WTC11 (cell line): ENCODE data around the gene EIF5A2. TPM values are rescaled to one million over a fixed set of nuclear protein-coding genes. Genes with fewer than 3 reads are reported as not detected.

ENCODE experiments used
- GABPB1 ChIP-seq: sonication (generic); formaldehyde crosslinking; IDR thresholded peaks from 2 replicates; pipeline ENCODE4 v1.8.1; 2023; ENCODE audit warnings: mild to moderate bottlenecking, missing genetic modification reagents
- GTF2I ChIP-seq: fragments of 250-450 bp; sonication (Bioruptor Pico); conservative IDR thresholded peaks from 2 replicates; pipeline ENCODE4 v1.4.0; 2021; ENCODE audit warnings: mild to moderate bottlenecking
- NFYB ChIP-seq: sonication (generic); formaldehyde crosslinking; conservative IDR thresholded peaks from 2 replicates; pipeline ENCODE4 v1.8.0; 2022; ENCODE audit warnings: low read depth, missing genetic modification reagents
- NR1H2 ChIP-seq: sonication (generic); formaldehyde crosslinking; IDR thresholded peaks from 2 replicates; pipeline ENCODE4 v1.9.0; 2021; ENCODE audit warnings: mild to moderate bottlenecking, moderate library complexity, missing genetic modification reagents
- SMAD3 ChIP-seq: sonication (generic); formaldehyde crosslinking; IDR thresholded peaks from 2 replicates; pipeline ENCODE4 v1.8.0; 2022; ENCODE audit warnings: missing genetic modification reagents, mild to moderate bottlenecking, borderline replicate concordance
- SP1 ChIP-seq: sonication (generic); formaldehyde crosslinking; conservative IDR thresholded peaks from 2 replicates; pipeline ENCODE4 v1.8.1; 2022; ENCODE audit warnings: missing genetic modification reagents
- TCF7 ChIP-seq: sonication (generic); formaldehyde crosslinking; IDR thresholded peaks from 2 replicates; pipeline ENCODE4 v1.8.0; 2022; ENCODE audit warnings: mild to moderate bottlenecking, low read depth, missing genetic modification reagents, moderate library complexity
- ZNF317 ChIP-seq: sonication (generic); formaldehyde crosslinking; IDR thresholded peaks from 2 replicates; pipeline ENCODE4 v1.8.1; 2023; ENCODE audit warnings: low read depth, mild to moderate bottlenecking, moderate library complexity, missing genetic modification reagents, borderline replicate concordance
- ZNF416 ChIP-seq: fragments of 250-450 bp; sonication (Bioruptor Pico); IDR thresholded peaks from 2 replicates; pipeline ENCODE4 v1.9.0; 2021; ENCODE audit warnings: mild to moderate bottlenecking, inconsistent platforms
- ZNF423 ChIP-seq: fragments of 250-450 bp; sonication (Bioruptor Pico); IDR thresholded peaks from 2 replicates; pipeline ENCODE4 v2.1.2; 2022; ENCODE audit warnings: mild to moderate bottlenecking, moderate library complexity
- ZNF671 ChIP-seq: fragments of 250-450 bp; sonication (Bioruptor Pico); IDR thresholded peaks from 2 replicates; pipeline ENCODE4 v1.8.0; 2021; ENCODE audit warnings: mild to moderate bottlenecking
- total RNA-seq: library from RNA; stranded (reverse); gene quantifications from 3 replicates; pipeline ENCODE4 v1.2.3, GENCODE V29; 2021
- TF ChIP-seq, protein P1 (sequence below): sonication (generic); formaldehyde crosslinking; IDR thresholded peaks from 2 replicates; pipeline ENCODE4 v1.8.0; 2022; ENCODE audit warnings: mild to moderate bottlenecking, missing genetic modification reagents
- TF ChIP-seq, protein P2 (sequence below): sonication (generic); formaldehyde crosslinking; IDR thresholded peaks from 2 replicates; pipeline ENCODE4 v1.8.1; 2022; ENCODE audit warnings: missing genetic modification reagents, borderline replicate concordance
- TF ChIP-seq, protein P3 (sequence below): sonication (generic); formaldehyde crosslinking; conservative IDR thresholded peaks from 2 replicates; pipeline ENCODE4 v1.8.1; 2022; ENCODE audit warnings: mild to moderate bottlenecking, missing genetic modification reagents
- TF ChIP-seq, protein P4 (sequence below): sonication (generic); formaldehyde crosslinking; IDR thresholded peaks from 2 replicates; pipeline ENCODE4 v1.8.0; 2023; ENCODE audit warnings: missing genetic modification reagents, mild to moderate bottlenecking, borderline replicate concordance
- TF ChIP-seq, protein P5 (sequence below): fragments of 250-450 bp; sonication (Bioruptor Pico); IDR thresholded peaks from 2 replicates; pipeline ENCODE4 v1.9.0; 2021; ENCODE audit warnings: mild to moderate bottlenecking
- TF ChIP-seq, protein P6 (sequence below): sonication (generic); formaldehyde crosslinking; IDR thresholded peaks from 2 replicates; pipeline ENCODE4 v1.8.0; 2023; ENCODE audit warnings: missing genetic modification reagents
- TF ChIP-seq, protein P7 (sequence below): sonication (generic); formaldehyde crosslinking; IDR thresholded peaks from 2 replicates; pipeline ENCODE4 v1.8.0; 2023; ENCODE audit warnings: mild to moderate bottlenecking, missing genetic modification reagents
- TF ChIP-seq, protein P8 (sequence below): sonication (generic); formaldehyde crosslinking; IDR thresholded peaks from 2 replicates; pipeline ENCODE4 v1.8.1; 2022; ENCODE audit warnings: mild to moderate bottlenecking, moderate library complexity, missing genetic modification reagents
- TF ChIP-seq, protein P9 (sequence below): sonication (generic); formaldehyde crosslinking; IDR thresholded peaks from 2 replicates; pipeline ENCODE4 v1.8.0; 2022; ENCODE audit warnings: mild to moderate bottlenecking, missing genetic modification reagents

EIF5A2 gene
- total RNA-seq, 1 experiment from 2014 or later = 7.6 TPM

DNA sequence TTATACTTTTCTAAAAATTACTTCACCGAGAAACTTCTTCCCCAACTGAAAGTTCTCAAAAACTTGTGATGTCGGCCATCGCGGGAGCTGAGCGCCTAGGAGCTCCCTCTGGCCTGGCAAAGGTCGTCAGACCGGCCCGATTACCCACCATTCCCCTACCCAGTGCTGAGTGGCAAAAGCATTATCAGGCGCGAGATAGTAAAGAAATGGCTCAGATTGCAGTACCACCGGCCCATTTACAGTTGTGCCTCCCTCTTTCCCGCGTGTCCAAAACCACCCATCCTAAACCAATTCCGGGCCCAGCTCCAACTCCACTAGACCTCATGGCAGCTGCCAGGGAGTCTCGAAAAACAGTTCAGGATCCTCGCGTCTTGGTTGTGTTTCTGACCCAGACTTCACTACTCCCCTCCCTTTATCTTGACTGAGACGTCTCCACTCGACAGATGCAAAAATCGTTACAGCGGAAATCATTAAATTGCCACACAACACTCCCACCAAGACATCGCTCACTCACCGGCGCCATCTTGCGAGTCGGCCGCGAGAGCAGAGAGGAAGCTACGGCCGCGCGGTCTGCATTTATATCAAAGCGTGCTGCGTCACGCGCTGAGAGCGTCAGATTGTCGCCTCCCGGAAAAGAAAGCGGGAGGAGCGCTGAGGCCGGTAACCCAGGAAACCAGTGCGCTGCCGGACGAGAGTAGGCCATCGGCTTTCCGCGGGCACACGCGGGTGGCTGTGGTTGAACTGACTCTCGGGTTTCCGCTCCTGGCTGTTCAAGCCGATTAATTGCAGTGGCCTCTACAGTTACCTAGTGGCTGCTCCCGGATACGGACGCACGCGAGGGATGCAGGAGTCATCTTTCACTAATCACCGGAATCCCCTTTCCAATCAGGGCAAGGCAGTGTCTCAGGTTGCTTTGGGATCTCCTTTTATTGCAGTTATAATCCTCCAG, 38.5 kb downstream of the EIF5A2 start, which contains the start of gene RPL22L1 (continued):
- TF ChIP-seq, protein P1, sequence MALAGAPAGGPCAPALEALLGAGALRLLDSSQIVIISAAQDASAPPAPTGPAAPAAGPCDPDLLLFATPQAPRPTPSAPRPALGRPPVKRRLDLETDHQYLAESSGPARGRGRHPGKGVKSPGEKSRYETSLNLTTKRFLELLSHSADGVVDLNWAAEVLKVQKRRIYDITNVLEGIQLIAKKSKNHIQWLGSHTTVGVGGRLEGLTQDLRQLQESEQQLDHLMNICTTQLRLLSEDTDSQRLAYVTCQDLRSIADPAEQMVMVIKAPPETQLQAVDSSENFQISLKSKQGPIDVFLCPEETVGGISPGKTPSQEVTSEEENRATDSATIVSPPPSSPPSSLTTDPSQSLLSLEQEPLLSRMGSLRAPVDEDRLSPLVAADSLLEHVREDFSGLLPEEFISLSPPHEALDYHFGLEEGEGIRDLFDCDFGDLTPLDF (CRISPR knock-in tag) = no peak
- TF ChIP-seq, protein P2, sequence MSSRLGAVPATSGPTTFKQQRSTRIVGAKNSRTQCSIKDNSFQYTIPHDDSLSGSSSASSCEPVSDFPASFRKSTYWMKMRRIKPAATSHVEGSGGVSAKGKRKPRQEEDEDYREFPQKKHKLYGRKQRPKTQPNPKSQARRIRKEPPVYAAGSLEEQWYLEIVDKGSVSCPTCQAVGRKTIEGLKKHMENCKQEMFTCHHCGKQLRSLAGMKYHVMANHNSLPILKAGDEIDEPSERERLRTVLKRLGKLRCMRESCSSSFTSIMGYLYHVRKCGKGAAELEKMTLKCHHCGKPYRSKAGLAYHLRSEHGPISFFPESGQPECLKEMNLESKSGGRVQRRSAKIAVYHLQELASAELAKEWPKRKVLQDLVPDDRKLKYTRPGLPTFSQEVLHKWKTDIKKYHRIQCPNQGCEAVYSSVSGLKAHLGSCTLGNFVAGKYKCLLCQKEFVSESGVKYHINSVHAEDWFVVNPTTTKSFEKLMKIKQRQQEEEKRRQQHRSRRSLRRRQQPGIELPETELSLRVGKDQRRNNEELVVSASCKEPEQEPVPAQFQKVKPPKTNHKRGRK (CRISPR knock-in tag) = no peak
- TF ChIP-seq NR1H2 (CRISPR knock-in tag) = no peak
- no peak for TF ChIP-seq ZNF423 (CRISPR knock-in tag)
- TF ChIP-seq GABPB1 = peak; percentile 8; the same call in 1 of the 2 replicates
- TF ChIP-seq, protein P3, sequence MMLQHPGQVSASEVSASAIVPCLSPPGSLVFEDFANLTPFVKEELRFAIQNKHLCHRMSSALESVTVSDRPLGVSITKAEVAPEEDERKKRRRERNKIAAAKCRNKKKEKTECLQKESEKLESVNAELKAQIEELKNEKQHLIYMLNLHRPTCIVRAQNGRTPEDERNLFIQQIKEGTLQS (CRISPR knock-in tag) = 0 out of 2 replicates have a peak, but pooled peaks have one; percentile 40
- TF ChIP-seq SMAD3 (CRISPR knock-in tag) = peak; percentile 78
- TF ChIP-seq, protein P4, sequence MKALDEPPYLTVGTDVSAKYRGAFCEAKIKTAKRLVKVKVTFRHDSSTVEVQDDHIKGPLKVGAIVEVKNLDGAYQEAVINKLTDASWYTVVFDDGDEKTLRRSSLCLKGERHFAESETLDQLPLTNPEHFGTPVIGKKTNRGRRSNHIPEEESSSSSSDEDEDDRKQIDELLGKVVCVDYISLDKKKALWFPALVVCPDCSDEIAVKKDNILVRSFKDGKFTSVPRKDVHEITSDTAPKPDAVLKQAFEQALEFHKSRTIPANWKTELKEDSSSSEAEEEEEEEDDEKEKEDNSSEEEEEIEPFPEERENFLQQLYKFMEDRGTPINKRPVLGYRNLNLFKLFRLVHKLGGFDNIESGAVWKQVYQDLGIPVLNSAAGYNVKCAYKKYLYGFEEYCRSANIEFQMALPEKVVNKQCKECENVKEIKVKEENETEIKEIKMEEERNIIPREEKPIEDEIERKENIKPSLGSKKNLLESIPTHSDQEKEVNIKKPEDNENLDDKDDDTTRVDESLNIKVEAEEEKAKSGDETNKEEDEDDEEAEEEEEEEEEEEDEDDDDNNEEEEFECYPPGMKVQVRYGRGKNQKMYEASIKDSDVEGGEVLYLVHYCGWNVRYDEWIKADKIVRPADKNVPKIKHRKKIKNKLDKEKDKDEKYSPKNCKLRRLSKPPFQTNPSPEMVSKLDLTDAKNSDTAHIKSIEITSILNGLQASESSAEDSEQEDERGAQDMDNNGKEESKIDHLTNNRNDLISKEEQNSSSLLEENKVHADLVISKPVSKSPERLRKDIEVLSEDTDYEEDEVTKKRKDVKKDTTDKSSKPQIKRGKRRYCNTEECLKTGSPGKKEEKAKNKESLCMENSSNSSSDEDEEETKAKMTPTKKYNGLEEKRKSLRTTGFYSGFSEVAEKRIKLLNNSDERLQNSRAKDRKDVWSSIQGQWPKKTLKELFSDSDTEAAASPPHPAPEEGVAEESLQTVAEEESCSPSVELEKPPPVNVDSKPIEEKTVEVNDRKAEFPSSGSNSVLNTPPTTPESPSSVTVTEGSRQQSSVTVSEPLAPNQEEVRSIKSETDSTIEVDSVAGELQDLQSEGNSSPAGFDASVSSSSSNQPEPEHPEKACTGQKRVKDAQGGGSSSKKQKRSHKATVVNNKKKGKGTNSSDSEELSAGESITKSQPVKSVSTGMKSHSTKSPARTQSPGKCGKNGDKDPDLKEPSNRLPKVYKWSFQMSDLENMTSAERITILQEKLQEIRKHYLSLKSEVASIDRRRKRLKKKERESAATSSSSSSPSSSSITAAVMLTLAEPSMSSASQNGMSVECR (CRISPR knock-in tag) = peak; percentile 81
- no peak for TF ChIP-seq TCF7 (CRISPR knock-in tag)
- TF ChIP-seq ZNF416 (CRISPR knock-in tag) = no peak
- TF ChIP-seq GTF2I (CRISPR knock-in tag) = no peak
- TF ChIP-seq, protein P5, sequence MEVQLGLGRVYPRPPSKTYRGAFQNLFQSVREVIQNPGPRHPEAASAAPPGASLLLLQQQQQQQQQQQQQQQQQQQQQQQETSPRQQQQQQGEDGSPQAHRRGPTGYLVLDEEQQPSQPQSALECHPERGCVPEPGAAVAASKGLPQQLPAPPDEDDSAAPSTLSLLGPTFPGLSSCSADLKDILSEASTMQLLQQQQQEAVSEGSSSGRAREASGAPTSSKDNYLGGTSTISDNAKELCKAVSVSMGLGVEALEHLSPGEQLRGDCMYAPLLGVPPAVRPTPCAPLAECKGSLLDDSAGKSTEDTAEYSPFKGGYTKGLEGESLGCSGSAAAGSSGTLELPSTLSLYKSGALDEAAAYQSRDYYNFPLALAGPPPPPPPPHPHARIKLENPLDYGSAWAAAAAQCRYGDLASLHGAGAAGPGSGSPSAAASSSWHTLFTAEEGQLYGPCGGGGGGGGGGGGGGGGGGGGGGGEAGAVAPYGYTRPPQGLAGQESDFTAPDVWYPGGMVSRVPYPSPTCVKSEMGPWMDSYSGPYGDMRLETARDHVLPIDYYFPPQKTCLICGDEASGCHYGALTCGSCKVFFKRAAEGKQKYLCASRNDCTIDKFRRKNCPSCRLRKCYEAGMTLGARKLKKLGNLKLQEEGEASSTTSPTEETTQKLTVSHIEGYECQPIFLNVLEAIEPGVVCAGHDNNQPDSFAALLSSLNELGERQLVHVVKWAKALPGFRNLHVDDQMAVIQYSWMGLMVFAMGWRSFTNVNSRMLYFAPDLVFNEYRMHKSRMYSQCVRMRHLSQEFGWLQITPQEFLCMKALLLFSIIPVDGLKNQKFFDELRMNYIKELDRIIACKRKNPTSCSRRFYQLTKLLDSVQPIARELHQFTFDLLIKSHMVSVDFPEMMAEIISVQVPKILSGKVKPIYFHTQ (CRISPR knock-in tag) = peak; percentile 89; the same call in 1 of the 2 replicates
- TF ChIP-seq, protein P6, sequence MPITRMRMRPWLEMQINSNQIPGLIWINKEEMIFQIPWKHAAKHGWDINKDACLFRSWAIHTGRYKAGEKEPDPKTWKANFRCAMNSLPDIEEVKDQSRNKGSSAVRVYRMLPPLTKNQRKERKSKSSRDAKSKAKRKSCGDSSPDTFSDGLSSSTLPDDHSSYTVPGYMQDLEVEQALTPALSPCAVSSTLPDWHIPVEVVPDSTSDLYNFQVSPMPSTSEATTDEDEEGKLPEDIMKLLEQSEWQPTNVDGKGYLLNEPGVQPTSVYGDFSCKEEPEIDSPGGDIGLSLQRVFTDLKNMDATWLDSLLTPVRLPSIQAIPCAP = no peak
- TF ChIP-seq, protein P7, sequence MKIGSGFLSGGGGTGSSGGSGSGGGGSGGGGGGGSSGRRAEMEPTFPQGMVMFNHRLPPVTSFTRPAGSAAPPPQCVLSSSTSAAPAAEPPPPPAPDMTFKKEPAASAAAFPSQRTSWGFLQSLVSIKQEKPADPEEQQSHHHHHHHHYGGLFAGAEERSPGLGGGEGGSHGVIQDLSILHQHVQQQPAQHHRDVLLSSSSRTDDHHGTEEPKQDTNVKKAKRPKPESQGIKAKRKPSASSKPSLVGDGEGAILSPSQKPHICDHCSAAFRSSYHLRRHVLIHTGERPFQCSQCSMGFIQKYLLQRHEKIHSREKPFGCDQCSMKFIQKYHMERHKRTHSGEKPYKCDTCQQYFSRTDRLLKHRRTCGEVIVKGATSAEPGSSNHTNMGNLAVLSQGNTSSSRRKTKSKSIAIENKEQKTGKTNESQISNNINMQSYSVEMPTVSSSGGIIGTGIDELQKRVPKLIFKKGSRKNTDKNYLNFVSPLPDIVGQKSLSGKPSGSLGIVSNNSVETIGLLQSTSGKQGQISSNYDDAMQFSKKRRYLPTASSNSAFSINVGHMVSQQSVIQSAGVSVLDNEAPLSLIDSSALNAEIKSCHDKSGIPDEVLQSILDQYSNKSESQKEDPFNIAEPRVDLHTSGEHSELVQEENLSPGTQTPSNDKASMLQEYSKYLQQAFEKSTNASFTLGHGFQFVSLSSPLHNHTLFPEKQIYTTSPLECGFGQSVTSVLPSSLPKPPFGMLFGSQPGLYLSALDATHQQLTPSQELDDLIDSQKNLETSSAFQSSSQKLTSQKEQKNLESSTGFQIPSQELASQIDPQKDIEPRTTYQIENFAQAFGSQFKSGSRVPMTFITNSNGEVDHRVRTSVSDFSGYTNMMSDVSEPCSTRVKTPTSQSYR (CRISPR knock-in tag) = no peak
- TF ChIP-seq, protein P8, sequence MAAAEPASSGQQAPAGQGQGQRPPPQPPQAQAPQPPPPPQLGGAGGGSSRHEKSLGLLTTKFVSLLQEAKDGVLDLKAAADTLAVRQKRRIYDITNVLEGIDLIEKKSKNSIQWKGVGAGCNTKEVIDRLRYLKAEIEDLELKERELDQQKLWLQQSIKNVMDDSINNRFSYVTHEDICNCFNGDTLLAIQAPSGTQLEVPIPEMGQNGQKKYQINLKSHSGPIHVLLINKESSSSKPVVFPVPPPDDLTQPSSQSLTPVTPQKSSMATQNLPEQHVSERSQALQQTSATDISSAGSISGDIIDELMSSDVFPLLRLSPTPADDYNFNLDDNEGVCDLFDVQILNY (CRISPR knock-in tag) = 0 out of 2 replicates have a peak, but pooled peaks have one; percentile 63
- peak; percentile 80; the same call in 1 of the 2 replicates for TF ChIP-seq ZNF671 (CRISPR knock-in tag)
- TF ChIP-seq ZNF317 (CRISPR knock-in tag) = no peak
- TF ChIP-seq, protein P9, sequence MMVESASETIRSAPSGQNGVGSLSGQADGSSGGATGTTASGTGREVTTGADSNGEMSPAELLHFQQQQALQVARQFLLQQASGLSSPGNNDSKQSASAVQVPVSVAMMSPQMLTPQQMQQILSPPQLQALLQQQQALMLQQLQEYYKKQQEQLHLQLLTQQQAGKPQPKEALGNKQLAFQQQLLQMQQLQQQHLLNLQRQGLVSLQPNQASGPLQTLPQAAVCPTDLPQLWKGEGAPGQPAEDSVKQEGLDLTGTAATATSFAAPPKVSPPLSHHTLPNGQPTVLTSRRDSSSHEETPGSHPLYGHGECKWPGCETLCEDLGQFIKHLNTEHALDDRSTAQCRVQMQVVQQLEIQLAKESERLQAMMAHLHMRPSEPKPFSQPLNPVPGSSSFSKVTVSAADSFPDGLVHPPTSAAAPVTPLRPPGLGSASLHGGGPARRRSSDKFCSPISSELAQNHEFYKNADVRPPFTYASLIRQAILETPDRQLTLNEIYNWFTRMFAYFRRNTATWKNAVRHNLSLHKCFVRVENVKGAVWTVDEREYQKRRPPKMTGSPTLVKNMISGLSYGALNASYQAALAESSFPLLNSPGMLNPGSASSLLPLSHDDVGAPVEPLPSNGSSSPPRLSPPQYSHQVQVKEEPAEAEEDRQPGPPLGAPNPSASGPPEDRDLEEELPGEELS (CRISPR knock-in tag) = no peak
- no peak for TF ChIP-seq NFYB
- TF ChIP-seq SP1 = peak; percentile 72
